ENCODE measurements around the gene RMP24.

The RMP24 gene

DNA sequence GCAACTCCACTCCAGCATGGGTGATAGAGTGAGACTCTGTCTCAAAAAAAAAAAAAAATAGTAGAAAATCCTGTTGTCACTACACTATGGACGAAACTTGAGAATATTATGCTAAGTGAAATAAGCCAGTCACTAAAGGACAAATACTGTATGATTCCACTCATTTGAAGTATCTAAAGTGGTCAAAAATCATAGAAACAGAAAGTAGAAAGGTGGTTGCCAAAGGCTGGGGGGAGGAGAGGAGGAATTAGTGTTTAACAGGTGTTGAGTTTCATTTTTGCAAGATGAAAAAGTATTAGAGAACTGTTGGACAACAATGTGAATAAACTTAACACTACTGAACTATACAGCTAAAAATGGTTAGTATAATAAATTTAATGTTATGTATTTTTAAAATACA is 18.8 kb upstream of the RMP24 start:
- intact Hi-C loops (cut with micrococcal nuclease) (no loop called here), in situ Hi-C loops (cut with MboI; ENCODE audit: low sequenced_read_pairs) (loop anchor here (25.0 kb wide), 2 partner anchors 566 to 716 kb away; partner anchors contain the start of genes ZNF396 and ZNF397), dilution Hi-C loops (cut with HindIII; ENCODE audit: low sequenced_read_pairs, unreplicated experiment) (no loop called here)
- H3K56ac ChIP-seq (ENCODE audit: extremely low read depth, insufficient read depth, low read length), result no peak overlapping the region
- no peak overlapping the region for H3K4me2 ChIP-seq (ENCODE audit: low read depth, low read length)
- H3K9ac ChIP-seq (ENCODE audit: low read depth, low read length), result no peak overlapping the region
- no peaks in the 10 kb centered on the region for H4K20me1 ChIP-seq (ENCODE audit: insufficient read depth, low read length)
- H2AK9ac ChIP-seq (replicated peaks; ENCODE audit: low read depth, low read length, poor library complexity), result no peak overlapping the region
- H3K27me3 ChIP-seq (ENCODE audit: control insufficient read depth, insufficient read depth, low read length), result peaks cover 5% of the 10 kb centered on the region; the same call in 1 of the 2 replicates
- H3K18ac ChIP-seq (ENCODE audit: low read depth, low read length), result no peak overlapping the region
- H3K9me3 ChIP-seq (ENCODE audit: control insufficient read depth, insufficient read depth, low read length), result no peaks in the 10 kb centered on the region
- no peak overlapping the region for H2AFZ ChIP-seq (replicated peaks; ENCODE audit: low read length, poor library complexity)
- no peak overlapping the region for H3K4ac ChIP-seq (ENCODE audit: low read depth, low read length)
- H2BK5ac ChIP-seq (ENCODE audit: low read depth, low read length, poor library complexity, severe bottlenecking), result no peak overlapping the region
- no peak overlapping the region for H2AK5ac ChIP-seq (ENCODE audit: low read depth, low read length)
- no peak overlapping the region for H3K27ac ChIP-seq (ENCODE audit: insufficient read depth, low read length)
- no peaks in the 10 kb centered on the region for H3K36me3 ChIP-seq (ENCODE audit: control insufficient read depth, insufficient read depth, low read length)
- H3K4me1 ChIP-seq (ENCODE audit: control insufficient read depth, insufficient read depth, low read length), result peaks cover 1% of the 10 kb centered on the region; the same call in 1 of the 2 replicates
- DNase-seq (no peak), ATAC-seq (ENCODE audit: low read depth) (no peak)
- TF ChIP-seq BHLHE40 (IDR thresholded peaks at IDR 0.05; ENCODE audit: low read depth, low read length), result no peak
- H4K5ac ChIP-seq (ENCODE audit: low read depth, low read length), result no peak overlapping the region
- ChIA-PET POLR2A (ENCODE audit: unreplicated experiment) (no interaction called here), CTCF (no interaction called here)
- H3K79me1 ChIP-seq (ENCODE audit: low read depth in 1 of 2, low read length in 2 of 2), result no peaks in the 10 kb centered on the region
- WGBS, 2 experiments (ENCODE audit: extremely low coverage in 2 of 2, insufficient read length in 1 of 2), result no CpG with 5 or more reads among the region's 1 CpG
- H2BK15ac ChIP-seq (ENCODE audit: low read depth, low read length), result no peak overlapping the region
- H2BK20ac ChIP-seq (ENCODE audit: low read depth, low read length), result no peak overlapping the region
- H3K9me1 ChIP-seq (ENCODE audit: insufficient read depth, low read length), result no peaks in the 10 kb centered on the region
- no peak overlapping the region for H2BK120ac ChIP-seq (ENCODE audit: low read depth, low read length)
- H3K4me3 ChIP-seq (ENCODE audit: insufficient read depth, low read depth, low read length), result no peak overlapping the region
- no peak overlapping the region for H4K91ac ChIP-seq (ENCODE audit: insufficient read depth, low read depth, low read length)
- H3K14ac ChIP-seq (replicated peaks; ENCODE audit: low read depth, low read length), result no peak overlapping the region
- H4K8ac ChIP-seq (ENCODE audit: low read depth in 2 of 2, low read length in 2 of 2), result no peak overlapping the region
- BruUV-seq (replicated peaks), result no TSS peak
- H3K23ac ChIP-seq (ENCODE audit: low read depth, low read length), result no peak overlapping the region

Data from IMR-90 (cell line).